K562 (cell line): ENCODE results near the gene TOMM40L. TPM values are rescaled to one million over a fixed set of nuclear protein-coding genes. Genes with fewer than 3 reads are reported as not detected.

Experiments
- ADNP ChIP-seq: fragments of 200-800 bp; sonication (Bioruptor generic); IDR thresholded peaks from 2 replicates; pipeline ENCODE4 v1.6.1; 2016; ENCODE audit warnings: missing genetic modification characterization, missing compliant biosample characterization
- ARID1B ChIP-seq: fragments of 450-650 bp; IDR thresholded peaks from 2 replicates; pipeline ENCODE4 v1.6.1; 2016; ENCODE audit warnings: antibody characterized with exemption, mild to moderate bottlenecking, inconsistent platforms
- BCOR ChIP-seq: fragments of 450-650 bp; IDR thresholded peaks from 2 replicates; pipeline ENCODE4 v1.6.1; 2016
- CHCHD3 ChIP-seq: fragments of 250-450 bp; sonication (Bioruptor Pico); IDR thresholded peaks from 2 replicates; pipeline ENCODE4 v2.1.2; 2022; ENCODE audit warnings: mild to moderate bottlenecking
- COPS2 ChIP-seq: fragments of 450-650 bp; conservative IDR thresholded peaks from 2 replicates; pipeline ENCODE4 v1.6.1; 2016; ENCODE audit warnings: mild to moderate bottlenecking, moderate library complexity
- CTCFL ChIP-seq: IDR thresholded peaks from 2 replicates; pipeline ENCODE4 v1.6.1; 2011; ENCODE audit warnings: borderline replicate concordance, low read depth, mild to moderate bottlenecking, moderate library complexity, low read length; ENCODE audit not compliant: insufficient read depth, poor library complexity, severe bottlenecking
- ETS1 ChIP-seq: conservative IDR thresholded peaks from 2 replicates; pipeline ENCODE4 v1.6.1; 2011; ENCODE audit warnings: low read depth, mild to moderate bottlenecking, low read length; ENCODE audit not compliant: control insufficient read depth
- HDAC8 ChIP-seq: fragments of 450-650 bp; IDR thresholded peaks from 2 replicates; pipeline ENCODE4 v1.6.1; 2016; ENCODE audit warnings: mild to moderate bottlenecking, missing genetic modification characterization, moderate library complexity, missing compliant biosample characterization
- JUNB ChIP-seq: fragments of 450-650 bp; formaldehyde crosslinking; conservative IDR thresholded peaks from 2 replicates; pipeline ENCODE4 v1.4.0; 2020; ENCODE audit warnings: mild to moderate bottlenecking
- POLR2A ChIP-seq: fragments of 450-650 bp; conservative IDR thresholded peaks from 2 replicates; pipeline ENCODE4 v1.6.1; 2016
- PREB ChIP-seq: sonication (generic); formaldehyde crosslinking; IDR thresholded peaks from 2 replicates; pipeline ENCODE4 v1.8.1; 2023; ENCODE audit warnings: mild to moderate bottlenecking, missing genetic modification reagents
- SMAD1 ChIP-seq: fragments of 150-350 bp; IDR thresholded peaks from 2 replicates; pipeline ENCODE4 v1.6.1; 2014; ENCODE audit warnings: low read length, low read depth; ENCODE audit not compliant: partially characterized antibody
- TBL1XR1 ChIP-seq, 2 experiments: IDR thresholded peaks; 2 replicates each; pipeline ENCODE4 v1.6.1; 2012; ENCODE audit warnings: improper control_type of control experiment in 2 of 2, low read length in 2 of 2, mild to moderate bottlenecking in 1 of 2
- ZFPM2 ChIP-seq: fragments of 250-450 bp; sonication (Bioruptor Pico); IDR thresholded peaks from 2 replicates; pipeline ENCODE4 v1.5.1; 2022; ENCODE audit warnings: mild to moderate bottlenecking
- ZNF561 ChIP-seq: fragments of 450-650 bp; formaldehyde crosslinking; conservative IDR thresholded peaks from 2 replicates; pipeline ENCODE4 v1.4.0; 2020; ENCODE audit warnings: mild to moderate bottlenecking, moderate library complexity
- polyA plus RNA-seq, 8 experiments: library from polyadenylated mRNA; depleted of rRNA in 4 of 8; stranded (reverse) in 5 of 8; unstranded in 3 of 8; fragments of >200 nt; fragmentation: Nextera tagmentation in 2 of 8; fragmentation: Illumina TruSeq in 1 of 8; extraction: Ambion mirVana in 2 of 8; extraction: Trizol in 1 of 8; gene quantifications; 2 replicates each; pipeline versions ENCODE4 v1.2.1 to v1.2.3, GENCODE V29; 2011 to 2014; ENCODE audit warnings: inconsistent platforms in 1 of 8, missing spikeins in 1 of 8
- total RNA-seq, 7 experiments: library from RNA; depleted of rRNA in 6 of 7; stranded (reverse); fragments of >200 nt in 6 of 7; fragmentation: Illumina TruSeq in 2 of 7; extraction: Trizol in 2 of 7; gene quantifications; 2 replicates each; pipeline versions ENCODE4 v1.2.1 to v1.2.3, GENCODE V29; 2011 to 2021; ENCODE audit warnings: low replicate concordance in 1 of 7

The TOMM40L gene
- total and polyA plus RNA-seq, 9 of the 15 experiments (the other 6 are each of a cell fraction or from before 2014, with no cell fraction given) = 9.6 to 33.6 (median 25.2) TPM

- TF ChIP-seq ADNP (tag) (no peak), ARID1B (no peak), PREB (CRISPR knock-in tag) (peak; percentile 66), ETS1 (peak; percentile 95), COPS2 (no peak), CHCHD3 (CRISPR knock-in tag) (no peak), BCOR (no peak), ZNF561 (0 out of 2 replicates have a peak, but pooled peaks have one; percentile 22), SMAD1 (peak; percentile 31), CTCFL (peak; percentile 87), POLR2A (peak; percentile 91), HDAC8 (no peak), TBL1XR1 (IDR thresholded peaks at IDR 0.05; ENCODE audit: low read length in 2 of 2) (peak in 1 of 2 experiments; percentile 34; a peak in 1 of 4 replicates), JUNB (CRISPR knock-in tag) (no peak), ZFPM2 (CRISPR knock-in tag) (no peak)
These were observed 23.8 kb upstream of the TOMM40L start, which contains the start of gene NDUFS2 (continued) for GRCh38 chr1:161201836-161202712.
